Middle frontal gyrus (tissue), 1 donor: ENCODE results near the gene FEZ2.

ENCODE experiments used
- DNase-seq: peaks from one replicate; pipeline ENCODE4 v3.0.0-alpha.2; 2015; ENCODE audit warnings: low spot score; ENCODE audit errors: extremely low spot score

FEZ2 gene

DNA sequence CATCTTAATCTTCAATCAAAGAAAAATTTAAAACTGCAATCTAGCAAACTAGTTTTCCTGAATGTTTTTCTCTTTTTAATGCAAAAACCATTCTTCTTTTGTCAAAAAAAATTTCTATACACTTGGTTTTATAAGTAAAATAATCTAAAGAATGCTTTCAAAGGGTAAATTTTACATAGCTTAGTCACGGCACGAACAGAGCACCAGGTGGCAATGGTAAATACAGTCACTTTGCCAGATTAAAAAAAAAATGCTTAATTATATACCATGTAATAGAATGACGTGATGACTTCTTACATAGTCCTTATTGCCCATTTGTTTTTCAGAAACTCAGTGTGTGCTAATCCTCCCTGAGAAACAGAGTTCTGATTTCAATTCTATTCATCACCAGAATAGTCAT, 10.4 kb downstream of the FEZ2 start:
- DNase-seq, result no peak

DNA sequence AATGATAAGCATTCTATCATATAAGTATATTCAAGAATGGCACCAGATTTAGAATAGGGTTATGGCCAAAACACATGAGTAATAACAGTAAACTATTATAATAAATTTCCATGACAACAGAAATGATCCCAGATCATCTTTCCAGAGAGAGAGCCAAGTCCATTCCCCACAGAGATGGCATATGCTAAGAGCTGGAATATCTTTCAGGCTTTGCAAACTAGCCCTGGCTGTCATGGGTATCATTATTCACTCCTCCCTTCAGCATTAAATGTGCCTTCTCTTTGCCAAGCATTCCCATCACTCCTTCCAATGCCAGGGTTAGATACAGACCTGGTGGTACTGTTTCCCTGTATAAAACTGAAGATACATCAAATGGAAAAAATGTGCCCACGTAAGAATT, 10.9 kb downstream of the FEZ2 start:
- DNase-seq, result no peak

DNA sequence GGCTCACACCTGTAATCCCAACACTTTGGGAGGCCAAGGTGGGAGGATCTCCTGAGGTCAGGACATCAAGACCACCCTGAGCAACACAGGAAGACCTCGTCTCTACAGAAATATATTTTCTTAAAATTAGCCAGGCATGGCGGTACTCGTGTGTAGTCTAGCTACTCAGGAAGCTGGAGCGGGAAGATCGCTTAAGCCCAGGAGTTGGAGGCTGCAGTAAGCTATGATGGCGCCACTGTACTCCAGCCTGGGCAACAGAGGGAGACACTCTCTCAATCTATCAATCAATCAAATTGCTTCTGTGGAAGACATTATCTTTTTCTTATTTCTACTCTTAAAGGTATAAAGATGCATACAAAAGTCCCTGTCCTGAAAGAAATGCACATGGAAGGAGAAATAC, 11.3 kb downstream of the FEZ2 start:
- no peak for DNase-seq

DNA sequence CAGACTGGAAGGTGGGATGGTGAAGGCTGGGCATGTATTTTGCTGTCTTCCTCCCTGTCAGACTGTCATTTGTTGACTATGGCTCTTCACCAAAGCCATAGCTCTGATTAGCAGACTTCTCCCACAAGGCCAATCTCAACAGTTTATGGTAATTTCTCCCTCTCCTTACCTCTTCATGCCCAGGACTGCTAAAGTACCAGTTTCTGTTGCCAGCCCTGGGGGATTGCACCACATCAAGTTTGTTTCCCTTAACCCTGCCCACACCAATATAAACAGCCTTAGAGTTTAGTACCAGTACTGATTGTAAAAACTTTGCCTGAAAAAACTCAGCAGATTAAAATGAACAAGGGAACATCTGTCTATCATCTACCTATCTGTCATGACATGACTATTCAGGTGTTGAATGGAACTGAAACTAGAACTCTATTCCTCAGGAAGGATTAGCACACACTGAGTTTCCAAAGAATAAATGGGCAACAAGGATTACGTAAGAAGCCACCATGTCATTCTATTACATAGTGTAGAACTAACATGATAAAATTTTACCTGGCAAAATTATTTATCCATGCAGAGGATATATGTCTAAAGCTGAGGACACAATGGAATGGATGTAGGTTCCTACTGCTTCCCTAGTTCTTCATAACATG, 13.7 kb downstream of the FEZ2 start:
- DNase-seq, result no peak

DNA sequence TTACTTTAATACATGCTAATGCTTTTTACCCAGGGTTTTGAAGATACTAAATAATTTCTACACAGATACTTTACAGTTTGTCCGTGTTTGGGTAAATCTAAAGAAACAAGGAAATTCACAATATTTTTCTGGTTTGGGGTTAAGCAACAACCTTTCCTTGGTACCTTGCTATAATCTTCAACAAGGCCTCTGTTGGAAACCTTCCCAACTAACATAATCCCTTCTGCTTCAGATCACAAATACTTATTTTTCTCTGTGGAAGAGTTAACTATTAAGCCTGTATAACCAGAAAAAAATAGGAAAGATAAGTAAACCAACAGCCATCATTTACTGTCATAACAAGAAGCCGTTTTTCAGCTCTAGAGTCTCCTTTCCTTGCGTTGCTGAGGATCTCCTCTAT, 15.0 kb downstream of the FEZ2 start:
- DNase-seq, result no peak

DNA sequence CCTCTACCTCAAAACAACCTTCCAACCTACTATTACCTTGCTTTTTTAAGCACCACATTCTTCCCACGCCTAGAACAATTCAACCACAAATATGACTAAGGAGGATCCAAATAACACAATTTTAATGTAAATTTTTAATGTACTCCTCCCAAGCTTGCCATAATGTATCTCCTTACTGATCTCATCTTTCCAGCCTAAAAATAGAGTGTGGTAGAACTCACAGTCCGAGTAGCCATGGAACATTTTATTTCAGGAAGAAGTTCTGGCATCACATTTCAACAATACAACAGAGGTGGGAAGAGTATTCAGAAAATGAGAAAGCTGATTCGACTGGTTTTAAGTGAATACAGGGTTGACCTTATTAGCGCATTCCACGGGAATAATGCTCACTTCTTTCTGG, 15.4 kb downstream of the FEZ2 start:
- DNase-seq, result no peak

DNA sequence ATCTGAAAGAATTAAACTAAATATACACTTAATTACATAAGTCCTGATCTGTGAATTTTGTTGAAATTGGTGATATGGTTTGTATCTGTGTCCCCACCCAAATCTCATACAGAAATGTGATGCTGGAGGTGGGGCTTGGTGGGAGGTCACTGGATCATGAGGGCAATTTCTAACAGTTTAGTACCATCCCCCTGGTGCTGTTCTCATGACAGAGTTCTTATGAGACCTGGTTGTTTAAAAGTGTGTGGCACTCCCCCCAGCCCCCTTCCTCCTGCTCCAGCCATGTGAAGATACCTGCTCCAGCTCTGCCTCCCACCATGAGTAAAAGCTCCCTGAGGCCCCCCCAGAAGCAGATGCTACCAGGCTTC, 18.7 kb downstream of the FEZ2 start:
- no peak for DNase-seq

DNA sequence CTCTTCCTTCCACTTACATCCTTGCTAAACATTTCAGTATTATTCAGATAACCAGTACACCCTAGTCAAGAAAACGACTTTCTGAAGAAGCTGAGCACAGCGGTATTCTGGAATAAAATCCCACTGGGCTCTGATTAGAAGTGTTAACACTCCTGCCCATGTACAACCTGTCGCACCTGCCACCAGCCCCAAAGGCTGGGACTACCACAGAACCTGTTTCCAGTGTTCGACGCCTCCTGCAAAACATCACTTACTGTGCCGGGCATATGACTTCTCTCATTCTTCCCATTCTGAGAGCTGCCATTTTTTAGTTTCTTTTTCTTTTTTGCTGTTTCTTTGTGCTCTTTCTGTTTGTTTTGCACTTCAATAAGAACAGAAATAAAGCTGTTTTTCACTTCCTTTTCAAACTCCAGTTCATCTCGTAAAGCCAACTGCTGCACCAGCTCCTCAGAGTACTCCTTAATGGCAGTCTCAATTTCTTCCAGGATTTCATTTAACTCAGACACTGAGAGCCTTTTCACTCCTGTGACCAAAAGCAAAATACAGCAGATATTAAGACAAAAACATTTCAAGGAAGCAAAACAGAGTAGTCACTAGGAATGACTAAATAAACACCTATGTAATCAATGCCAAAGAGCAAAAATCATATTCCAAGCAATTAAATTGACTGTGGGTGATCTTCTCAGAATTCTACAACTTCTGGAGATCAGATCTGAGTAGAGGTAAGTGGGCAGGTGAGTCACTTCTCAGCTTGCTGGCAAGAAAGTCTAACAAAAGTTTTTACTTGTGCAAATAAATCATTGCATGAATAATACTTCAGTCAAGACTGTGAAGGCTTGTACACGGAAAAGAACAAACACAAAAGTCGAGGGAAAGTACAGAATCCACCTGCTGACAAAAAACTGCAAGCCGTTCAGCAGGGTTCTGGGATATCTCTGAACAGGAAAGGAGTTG, 19.3 kb downstream of the FEZ2 start:
- no peak for DNase-seq

DNA sequence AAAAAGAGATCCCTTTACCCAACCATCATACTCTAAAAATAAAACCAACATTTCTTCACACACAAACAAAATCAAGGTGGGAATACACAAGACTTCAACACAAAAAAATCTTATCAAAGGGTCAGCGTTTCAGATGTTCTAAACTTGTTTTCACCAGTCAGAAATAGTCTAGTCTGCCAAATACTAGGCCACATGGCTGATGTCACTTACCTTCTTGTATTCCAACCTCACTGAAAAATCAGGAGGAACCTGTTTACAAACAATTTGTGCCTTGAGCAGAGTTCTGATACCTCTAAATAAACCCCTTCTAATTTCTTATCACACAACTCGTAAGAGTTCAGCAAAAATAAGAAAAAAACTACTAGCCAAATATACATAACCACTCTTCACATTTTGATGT, 20.1 kb downstream of the FEZ2 start:
- DNase-seq, result no peak

DNA sequence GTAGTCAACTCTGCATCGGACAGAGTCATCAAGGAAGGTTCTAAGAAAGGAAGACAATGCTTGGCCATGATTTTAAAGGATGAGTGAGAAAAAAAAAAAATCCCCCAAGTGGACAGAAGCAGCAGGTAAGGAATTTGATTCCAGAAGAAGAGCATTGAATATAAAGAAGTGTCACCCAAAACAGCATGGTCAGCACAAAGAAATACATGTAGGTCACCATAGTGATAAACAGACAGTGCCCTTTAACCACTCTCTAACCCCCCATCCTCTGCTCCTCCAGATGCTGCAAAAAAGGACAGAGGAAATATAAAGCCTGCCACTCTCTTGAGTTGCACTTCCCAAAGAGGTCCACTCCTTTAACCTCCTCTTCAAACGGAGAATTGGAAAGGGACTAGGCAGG, 23.4 kb downstream of the FEZ2 start:
- DNase-seq, result no peak

DNA sequence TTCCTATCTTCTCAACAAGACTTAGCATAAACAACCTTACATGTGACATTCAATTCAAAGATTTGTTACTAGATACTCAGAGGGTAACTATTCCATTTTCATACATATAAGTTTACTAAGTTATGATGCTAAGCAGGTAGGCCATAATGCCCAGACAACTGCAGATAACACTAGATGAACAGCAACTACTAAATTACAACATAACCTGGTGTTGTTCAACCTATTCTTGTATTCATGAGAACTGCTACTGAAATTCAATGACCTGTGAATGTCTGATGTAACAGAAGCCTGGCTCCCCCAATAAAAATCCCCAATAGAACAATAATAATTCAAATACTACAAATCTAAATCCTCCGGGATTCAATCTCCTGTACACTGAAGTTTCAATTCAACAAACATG, 24.8 kb downstream of the FEZ2 start:
- no peak for DNase-seq

DNA sequence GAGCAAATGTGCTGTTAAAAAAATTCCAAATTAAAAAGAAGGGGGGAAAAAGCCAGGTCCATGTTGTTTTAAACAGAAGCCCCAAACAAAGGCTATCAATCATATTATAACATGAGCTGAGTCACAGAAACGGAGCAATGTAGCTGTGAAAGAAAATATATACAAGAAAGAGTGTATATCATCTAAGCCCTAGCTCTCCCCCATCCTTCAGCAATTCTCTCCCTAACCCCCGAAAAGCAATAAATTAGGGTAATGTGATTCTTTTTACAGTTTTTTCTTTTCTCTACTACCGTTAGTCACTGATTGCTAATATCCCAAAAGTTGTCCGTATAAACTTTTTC, 25.3 kb downstream of the FEZ2 start:
- no peak for DNase-seq

DNA sequence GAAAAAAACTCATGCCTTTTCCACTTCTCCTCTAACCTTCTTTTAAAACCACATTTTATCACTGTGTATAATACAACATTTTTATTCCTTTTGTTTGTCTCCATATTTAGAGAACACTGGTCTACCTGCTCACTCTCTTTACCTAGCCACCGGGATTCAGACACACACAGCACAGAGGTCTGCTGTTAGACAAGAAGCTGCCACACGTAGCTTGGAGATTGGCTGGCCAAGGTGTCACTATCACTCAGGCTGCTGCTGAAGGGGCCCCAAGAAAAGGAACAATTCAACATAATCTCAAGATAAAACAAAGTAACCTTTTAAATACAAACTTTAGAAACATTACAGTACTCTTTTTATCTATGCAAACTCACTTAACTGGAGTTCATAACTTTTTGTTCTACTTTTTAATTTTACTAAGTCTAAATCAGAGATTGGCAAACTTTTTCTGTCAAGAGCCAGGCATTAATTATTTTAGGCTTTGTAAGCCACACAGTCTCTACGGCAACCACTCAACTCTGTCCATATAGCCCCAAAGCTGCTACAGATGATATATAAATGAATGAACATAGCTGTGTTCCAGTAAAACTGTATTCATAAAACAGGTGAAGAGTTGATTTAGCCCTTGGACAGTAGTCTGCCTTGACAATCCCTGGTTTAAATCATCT, 25.8 kb downstream of the FEZ2 start:
- no peak for DNase-seq

DNA sequence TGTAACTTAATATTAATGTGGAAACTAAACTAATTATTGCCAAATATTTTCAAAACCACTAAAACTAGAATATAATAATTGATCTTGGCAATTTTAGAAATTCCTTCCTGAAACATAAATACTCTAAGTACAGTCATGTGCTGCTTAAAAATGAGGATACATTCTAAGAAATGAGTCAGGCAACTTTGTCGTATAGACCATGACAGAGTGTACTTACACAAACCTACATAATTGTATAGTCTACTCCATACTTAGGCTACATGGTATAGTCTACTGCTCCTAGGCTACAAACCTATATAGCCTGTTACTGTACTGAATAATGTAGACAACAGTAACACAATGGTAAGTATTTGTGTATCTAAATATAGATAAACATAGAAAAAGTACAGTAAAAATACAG, 27.6 kb downstream of the FEZ2 start:
- no peak for DNase-seq

DNA sequence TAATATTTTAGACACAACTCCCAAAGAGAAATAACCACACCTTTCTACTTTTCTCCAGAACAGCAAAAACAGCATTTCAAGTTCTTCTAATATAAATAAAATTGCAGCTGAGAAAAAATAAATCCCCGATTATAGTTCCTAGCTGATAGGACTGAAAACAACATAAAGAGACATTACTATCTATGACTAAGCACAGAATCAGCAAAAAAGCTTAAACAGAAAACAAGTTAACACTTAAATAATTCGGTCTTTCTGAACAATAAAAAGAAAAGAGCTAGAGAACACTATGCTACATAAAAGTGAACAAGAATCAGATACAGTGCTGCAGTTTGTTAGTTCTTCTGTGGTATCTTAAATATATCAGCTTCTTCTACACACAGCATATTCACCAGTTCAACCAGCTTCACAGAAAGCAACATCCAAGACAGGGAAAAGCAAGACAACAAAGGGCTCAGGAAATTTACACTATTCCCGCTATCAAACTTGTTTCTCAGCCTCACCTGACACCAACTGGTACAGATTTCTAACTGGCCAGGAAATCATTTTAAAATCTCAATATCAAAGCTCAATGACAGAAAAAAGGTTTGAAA, 28.6 kb downstream of the FEZ2 start:
- DNase-seq, result no peak

DNA sequence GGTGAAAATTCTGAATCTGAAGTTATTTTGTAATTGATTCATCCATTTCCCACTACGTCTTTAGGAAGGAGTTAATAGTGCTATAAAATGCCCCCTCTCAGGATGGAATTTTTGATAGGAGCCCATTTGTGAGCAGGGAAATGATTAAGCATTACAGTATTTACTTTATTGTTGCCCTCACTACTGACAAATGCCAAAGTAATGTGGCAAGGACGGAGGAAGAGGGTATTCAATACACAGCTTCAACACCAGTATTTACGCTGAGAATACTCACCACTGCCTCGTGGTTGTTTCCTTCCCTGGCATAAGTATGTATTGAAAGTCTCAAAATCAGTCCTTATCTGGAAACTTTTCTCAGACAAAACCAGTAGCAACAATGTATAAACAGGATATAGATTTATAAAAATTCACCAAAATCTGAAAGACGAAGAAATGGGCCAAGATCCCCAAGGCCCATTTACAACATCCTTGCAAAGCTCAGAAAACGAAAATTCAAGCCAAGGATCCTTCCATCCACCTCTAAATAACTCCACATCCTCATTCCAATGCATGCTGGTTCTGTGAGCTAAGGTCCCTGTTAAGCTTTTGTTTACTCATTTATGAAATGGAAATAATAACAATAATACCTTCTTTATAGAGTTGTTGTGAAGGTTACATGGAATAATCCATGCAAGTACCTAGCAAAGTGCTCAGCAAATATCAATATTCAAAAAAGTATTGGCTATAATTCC, 29.3 kb downstream of the FEZ2 start:
- no peak for DNase-seq

DNA sequence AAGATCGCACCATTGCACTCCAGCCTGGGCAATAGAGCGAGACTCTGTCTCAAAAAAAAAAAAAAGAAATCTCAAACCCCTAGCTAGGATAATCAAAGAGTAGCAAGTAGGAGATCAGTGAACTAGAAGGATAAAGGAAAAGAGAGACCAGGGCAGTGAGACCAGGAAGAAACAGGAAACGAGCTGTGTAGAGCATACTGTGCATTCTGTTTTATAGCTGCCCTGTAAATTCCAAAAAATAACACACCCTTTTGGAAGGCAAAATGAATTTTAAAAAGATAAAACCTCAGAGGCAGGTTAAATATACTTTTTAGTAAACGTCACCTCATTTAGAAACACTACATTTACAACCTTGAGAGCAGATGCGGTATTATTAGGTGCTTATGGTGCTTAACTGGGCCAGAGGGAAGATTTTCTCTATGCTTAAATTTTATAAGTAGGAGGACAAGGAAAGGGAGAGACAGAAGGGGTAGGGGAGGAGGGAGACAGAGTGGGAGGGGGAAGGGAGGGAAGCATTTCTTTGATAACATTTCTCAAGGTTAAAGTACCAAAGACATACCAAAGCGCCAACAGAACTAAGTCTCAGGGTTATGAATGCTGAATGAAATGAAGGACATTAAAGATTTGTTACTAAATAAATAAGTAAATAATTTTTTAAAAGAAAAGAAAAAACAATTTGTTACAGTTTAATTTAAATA, 30.1 kb downstream of the FEZ2 start:
- DNase-seq, result no peak

DNA sequence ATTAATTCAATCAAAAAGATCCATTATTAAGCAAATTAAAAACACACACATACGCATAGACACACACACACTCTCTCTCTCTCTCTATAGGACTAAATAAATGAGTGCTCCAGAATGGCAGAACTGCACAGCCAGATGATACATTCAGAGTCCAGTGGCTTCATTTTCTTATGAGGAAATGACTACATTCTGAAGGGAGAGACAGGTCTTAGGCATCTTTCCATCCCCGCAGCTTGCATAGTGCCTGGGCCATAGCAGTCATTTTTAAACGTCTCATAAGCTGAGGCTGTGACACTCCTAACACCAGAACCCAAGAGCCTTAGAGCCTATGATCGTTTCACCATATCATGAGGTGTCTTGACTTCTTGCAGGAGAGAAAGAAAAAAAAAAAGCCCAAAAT, 31.1 kb downstream of the FEZ2 start:
- no peak for DNase-seq

DNA sequence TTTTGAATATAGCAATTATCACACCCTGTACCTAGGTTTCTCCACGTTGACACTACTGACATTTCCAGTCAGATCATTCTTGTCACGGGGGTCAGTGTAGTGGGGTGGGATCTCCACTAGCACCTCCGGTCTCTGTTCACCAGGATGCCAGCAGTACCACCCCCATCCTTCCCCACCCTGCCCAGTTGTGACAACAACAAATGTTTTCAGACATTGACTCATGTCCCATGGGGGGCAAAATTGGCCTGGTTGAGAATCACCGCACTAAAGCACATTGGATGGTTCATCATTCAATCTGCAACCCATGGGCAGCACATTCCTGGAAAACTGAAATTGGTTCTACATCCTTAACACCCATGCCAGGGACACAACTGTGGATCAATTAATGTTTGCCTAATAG, 32.3 kb downstream of the FEZ2 start:
- DNase-seq, result no peak

DNA sequence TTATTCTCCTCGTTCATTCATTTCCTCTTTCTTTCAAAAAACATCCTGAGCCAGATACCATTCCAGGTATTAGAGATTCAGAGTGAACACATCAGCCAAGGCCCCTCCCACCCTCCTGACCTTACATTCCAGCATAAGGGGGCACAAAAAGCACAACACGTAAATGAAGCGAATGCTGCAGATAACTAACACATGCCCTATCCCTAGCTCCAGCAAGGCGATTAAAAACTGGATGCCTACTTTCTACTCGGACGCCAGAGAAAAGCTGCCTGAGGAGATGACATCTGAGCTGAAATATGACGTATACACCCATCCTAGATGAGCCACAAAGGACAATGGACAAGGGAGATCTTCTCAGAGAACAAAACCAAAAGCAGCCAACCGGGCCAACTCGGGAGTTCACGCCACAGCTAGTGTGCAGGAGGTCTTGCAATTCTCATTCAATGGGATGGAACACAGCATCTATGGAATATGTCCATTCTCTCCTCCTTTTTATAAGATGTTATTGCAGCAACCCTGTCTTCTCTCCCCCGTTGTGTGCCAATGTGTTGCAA, 33.5 kb downstream of the FEZ2 start:
- DNase-seq, result no peak
